Activated CD4-positive, alpha-beta T cell treated with anti-CD3 and anti-CD28 coated beads, Interleukin-2, Interleukin-4, amounts not matched to agents 100 ng/mL and 50 ng/mL, durations not matched to agents 16 hours and 8 hours (primary cell): ENCODE measurements around the gene DHRS12.
A peak's percentile ranks its signal among the peaks of the same experiment; 100 is the strongest.

ENCODE experiments used
- DNase-seq: peaks from one replicate; pipeline ENCODE4 v3.0.0-alpha.2; 2020; ENCODE audit warnings: low spot score

DHRS12 gene

GRCh38 chr13:51806566-51806965, 2.6 kb upstream of the DHRS12 start:
- no peak for DNase-seq

GRCh38 chr13:51805925-51806324, 2.0 kb upstream of the DHRS12 start:
- no peak for DNase-seq

- no peak for DNase-seq
Observed at GRCh38 chr13:51805313-51805712, 1.4 kb upstream of the DHRS12 start.

- DNase-seq: peak; percentile 23
Observed at GRCh38 chr13:51804295-51805172, 571 bp upstream of the DHRS12 start.

- DNase-seq: no peak
Observed at GRCh38 chr13:51802631-51803418, 1.1 kb downstream of the DHRS12 start.

GRCh38 chr13:51801631-51802099, 2.3 kb downstream of the DHRS12 start:
- no peak for DNase-seq

- DNase-seq: no peak
Observed at GRCh38 chr13:51800486-51800885, 3.5 kb downstream of the DHRS12 start.

GRCh38 chr13:51799261-51799660, 4.7 kb downstream of the DHRS12 start:
- no peak for DNase-seq

- peak; percentile 70 for DNase-seq
Observed at GRCh38 chr13:51797664-51798488, 6.1 kb downstream of the DHRS12 start.

- no peak for DNase-seq
Observed at GRCh38 chr13:51796546-51796945, 7.4 kb downstream of the DHRS12 start.

- DNase-seq: no peak
Observed at GRCh38 chr13:51795419-51795818, 8.5 kb downstream of the DHRS12 start.

GRCh38 chr13:51794964-51795363, 9.0 kb downstream of the DHRS12 start:
- DNase-seq: no peak

- DNase-seq: peak; percentile 63
Observed at GRCh38 chr13:51793570-51794271, 10.2 kb downstream of the DHRS12 start.

- DNase-seq: no peak
Observed at GRCh38 chr13:51786425-51787265, 17.3 kb downstream of the DHRS12 start.

- peak; percentile 62 for DNase-seq
Observed at GRCh38 chr13:51785712-51786424, 18.1 kb downstream of the DHRS12 start.

- DNase-seq: no peak
Observed at GRCh38 chr13:51784097-51784496, 19.9 kb downstream of the DHRS12 start.

- DNase-seq: no peak
Observed at GRCh38 chr13:51783428-51784094, 20.4 kb downstream of the DHRS12 start.

GRCh38 chr13:51782026-51782710, 21.8 kb downstream of the DHRS12 start:
- no peak for DNase-seq
